IMR-90 (cell line): Measurements from ENCODE around the gene S100A1. TPM values are rescaled to one million over a fixed set of nuclear protein-coding genes. Genes with fewer than 3 reads are reported as not detected.

Source experiments
- ATAC-seq: fragments of 200-7000 bp; cut with Tn5 transposase; 2 replicates; pipeline ENCODE4 v1.9.1; 2020; ENCODE audit warnings: low read depth, mild to moderate bottlenecking, moderate library complexity
- BruUV-seq: library from RNA; stranded (reverse); fragments of 400-500 nt; replicated peaks from 2 replicates; lab custom pipeline; 2021; lab: Mats Ljungman, UMichigan
- CTCF ChIA-PET: fragments of 300-600 bp; formaldehyde crosslinking; extraction: SDS; loops from one replicate; lab custom pipeline; 2021; ENCODE audit warnings: antibody characterized with exemption; lab: Yijun Ruan, JAX
- POLR2A ChIA-PET: fragments of 300-600 bp; sonication (Branson Sonifier 250); formaldehyde crosslinking; loops from one replicate; lab custom pipeline; 2022; ENCODE audit warnings: antibody characterized with exemption; ENCODE audit not compliant: unreplicated experiment; lab: Charles Lee
- DNase-seq: peaks from one replicate; pipeline ENCODE4 v3.0.0; 2013
- H2AFZ ChIP-seq: replicated peaks from 2 replicates; pipeline ENCODE3; 2013; ENCODE audit warnings: low read length, mild to moderate bottlenecking; ENCODE audit not compliant: poor library complexity
- H2AK5ac ChIP-seq: 2 replicates; pipeline ENCODE4 v1.6.1; 2013; ENCODE audit warnings: low read depth, low read length, inconsistent platforms
- H2AK9ac ChIP-seq: replicated peaks from 2 replicates; pipeline ENCODE3; 2013; ENCODE audit warnings: mild to moderate bottlenecking, low read depth, low read length, moderate library complexity; ENCODE audit not compliant: poor library complexity
- H2BK120ac ChIP-seq: 2 replicates; pipeline ENCODE4 v1.6.1; 2013; ENCODE audit warnings: low read depth, low read length, inconsistent platforms
- H2BK15ac ChIP-seq: 3 replicates; pipeline ENCODE4 v1.6.1; 2013; ENCODE audit warnings: low read depth, low read length, inconsistent platforms
- H2BK20ac ChIP-seq: 2 replicates; pipeline ENCODE4 v1.6.1; 2013; ENCODE audit warnings: low read depth, mild to moderate bottlenecking, inconsistent platforms, low read length, moderate library complexity
- H2BK5ac ChIP-seq: 2 replicates; pipeline ENCODE4 v1.6.1; 2013; ENCODE audit warnings: mild to moderate bottlenecking, low read depth, low read length, inconsistent platforms; ENCODE audit not compliant: poor library complexity, severe bottlenecking
- H3K14ac ChIP-seq: replicated peaks from 2 replicates; pipeline ENCODE4 v1.6.1; 2013; ENCODE audit warnings: low read depth, low read length, inconsistent platforms
- H3K18ac ChIP-seq: 2 replicates; pipeline ENCODE4 v1.6.1; 2013; ENCODE audit warnings: low read depth, low read length, control low read depth
- H3K23ac ChIP-seq: 2 replicates; pipeline ENCODE4 v1.6.1; 2013; ENCODE audit warnings: low read depth, low read length, inconsistent platforms
- H3K27ac ChIP-seq: 2 replicates; pipeline ENCODE4 v1.5.1; 2013; ENCODE audit warnings: mild to moderate bottlenecking, control low read depth, low read length; ENCODE audit not compliant: insufficient read depth
- H3K27me3 ChIP-seq: 2 replicates; pipeline ENCODE4 v1.6.1; 2013; ENCODE audit warnings: low read length; ENCODE audit not compliant: control insufficient read depth, insufficient read depth
- H3K36me3 ChIP-seq: 2 replicates; pipeline ENCODE4 v1.6.1; 2013; ENCODE audit warnings: low read length, mixed read lengths; ENCODE audit not compliant: control insufficient read depth, insufficient read depth
- H3K4ac ChIP-seq: 2 replicates; pipeline ENCODE4 v1.6.1; 2013; ENCODE audit warnings: low read depth, low read length, inconsistent platforms
- H3K4me1 ChIP-seq: 2 replicates; pipeline ENCODE4 v1.6.1; 2013; ENCODE audit warnings: low read length, mixed read lengths; ENCODE audit not compliant: control insufficient read depth, insufficient read depth
- H3K4me2 ChIP-seq: 2 replicates; pipeline ENCODE4 v1.6.1; 2013; ENCODE audit warnings: low read depth, mild to moderate bottlenecking, control low read depth, low read length, moderate library complexity
- H3K4me3 ChIP-seq: 2 replicates; pipeline ENCODE4 v1.5.1; 2013; ENCODE audit warnings: low read depth, mild to moderate bottlenecking, control low read depth, low read length, moderate library complexity; ENCODE audit not compliant: insufficient read depth
- H3K56ac ChIP-seq: 2 replicates; pipeline ENCODE4 v1.6.1; 2013; ENCODE audit warnings: low read length, inconsistent platforms; ENCODE audit not compliant: insufficient read depth; ENCODE audit errors: extremely low read depth
- H3K79me1 ChIP-seq, 2 experiments: 2 replicates each; pipeline ENCODE4 v1.6.1; 2013; ENCODE audit warnings: low read length in 2 of 2, inconsistent platforms in 1 of 2, low read depth in 1 of 2
- H3K9ac ChIP-seq: 2 replicates; pipeline ENCODE4 v1.6.1; 2013; ENCODE audit warnings: low read depth, low read length, control low read depth
- H3K9me1 ChIP-seq: 2 replicates; pipeline ENCODE4 v1.6.1; 2013; ENCODE audit warnings: low read length, inconsistent platforms; ENCODE audit not compliant: insufficient read depth
- H3K9me3 ChIP-seq: 2 replicates; pipeline ENCODE4 v1.6.1; 2013; ENCODE audit warnings: low read length; ENCODE audit not compliant: control insufficient read depth, insufficient read depth
- H4K20me1 ChIP-seq: 2 replicates; pipeline ENCODE4 v1.6.1; 2013; ENCODE audit warnings: low read length, inconsistent platforms; ENCODE audit not compliant: insufficient read depth
- H4K5ac ChIP-seq: 2 replicates; pipeline ENCODE4 v1.6.1; 2013; ENCODE audit warnings: mild to moderate bottlenecking, low read depth, low read length, control low read depth
- H4K8ac ChIP-seq, 2 experiments: 2 replicates each; pipeline ENCODE4 v1.6.1; 2013; ENCODE audit warnings: low read depth in 2 of 2, low read length in 2 of 2, control low read depth in 1 of 2, inconsistent platforms in 1 of 2
- H4K91ac ChIP-seq: 2 replicates; pipeline ENCODE4 v1.6.1; 2013; ENCODE audit warnings: low read depth, low read length, inconsistent platforms; ENCODE audit not compliant: insufficient read depth
- BHLHE40 ChIP-seq: fragments of 150-350 bp; IDR thresholded peaks from 2 replicates; pipeline ENCODE4 v1.6.1; 2016; ENCODE audit warnings: mild to moderate bottlenecking, low read depth, low read length
- CEBPB ChIP-seq: IDR thresholded peaks from 2 replicates; pipeline ENCODE4 v1.6.1; 2012; ENCODE audit warnings: low read depth, low read length, improper control_type of control experiment
- CHD1 ChIP-seq: IDR thresholded peaks from 2 replicates; pipeline ENCODE4 v1.6.1; 2012; ENCODE audit warnings: low read depth, low read length, improper control_type of control experiment
- FOS ChIP-seq: fragments of 150-350 bp; IDR thresholded peaks from 2 replicates; pipeline ENCODE4 v1.6.1; 2016; ENCODE audit warnings: low read depth, low read length
- MAFK ChIP-seq: IDR thresholded peaks from 2 replicates; pipeline ENCODE4 v1.6.1; 2012; ENCODE audit warnings: low read depth, low read length, improper control_type of control experiment
- MAZ ChIP-seq: IDR thresholded peaks from 2 replicates; pipeline ENCODE4 v1.6.1; 2012; ENCODE audit warnings: low read depth, mild to moderate bottlenecking, low read length, improper control_type of control experiment, moderate library complexity, borderline replicate concordance
- MXI1 ChIP-seq: IDR thresholded peaks from 2 replicates; pipeline ENCODE4 v1.6.1; 2012; ENCODE audit warnings: low read depth, mild to moderate bottlenecking, low read length, moderate library complexity, borderline replicate concordance
- NFE2L2 ChIP-seq: fragments of 150-350 bp; IDR thresholded peaks from 2 replicates; pipeline ENCODE4 v1.6.1; 2016; ENCODE audit warnings: low read depth, mild to moderate bottlenecking, low read length
- POLR2A ChIP-seq: IDR thresholded peaks from 2 replicates; pipeline ENCODE4 v1.6.1; 2012; ENCODE audit warnings: mild to moderate bottlenecking, low read depth, low read length
- RAD21 ChIP-seq: IDR thresholded peaks from 2 replicates; pipeline ENCODE4 v1.6.1; 2012; ENCODE audit warnings: low read length, improper control_type of control experiment
- RCOR1 ChIP-seq: IDR thresholded peaks from 2 replicates; pipeline ENCODE4 v1.6.1; 2012; ENCODE audit warnings: mild to moderate bottlenecking, low read length, improper control_type of control experiment; ENCODE audit not compliant: insufficient replicate concordance
- RFX5 ChIP-seq: IDR thresholded peaks from 2 replicates; pipeline ENCODE4 v1.8.0; 2012; ENCODE audit warnings: low read depth, mild to moderate bottlenecking, low read length, moderate library complexity
- SMC3 ChIP-seq: fragments of 150-350 bp; IDR thresholded peaks from 2 replicates; pipeline ENCODE4 v1.6.1; 2016; ENCODE audit warnings: low read depth, mild to moderate bottlenecking, antibody characterized with exemption, low read length, moderate library complexity
- WGBS, 2 experiments: methylation state at CpG; one replicate each; pipeline versions ENCODE4 v1.1.5 to v1.1.7; 2013; ENCODE audit warnings: missing lambda C conversion rate in 2 of 2; ENCODE audit not compliant: insufficient read length in 1 of 2; ENCODE audit errors: extremely low coverage in 2 of 2; 5-methylcytosine and 5-hydroxymethylcytosine counted together
- dilution Hi-C: fragments of 300-500 bp; cut with HindIII; formaldehyde crosslinking; loops from one replicate; pipeline ENCODE4 v1.14.3; 2018; ENCODE audit warnings: low sequenced_read_pairs; ENCODE audit not compliant: unreplicated experiment
- in situ Hi-C: fragments of 300-500 bp; cut with MboI; formaldehyde crosslinking; loops from 3 replicates; pipeline ENCODE4 v1.14.3; 2019; ENCODE audit warnings: low sequenced_read_pairs, inconsistent platforms, mixed read lengths
- intact Hi-C: fragments of 100-400 bp; cut with micrococcal nuclease; formaldehyde crosslinking; loops from 2 replicates; pipeline ENCODE4 v1.10.0; 2022
- polyA plus RNA-seq, 3 experiments: library from polyadenylated mRNA; depleted of rRNA; stranded (reverse); fragments of >200 nt; gene quantifications; 2 replicates each; pipeline ENCODE4 v1.2.3, GENCODE V29; 2012; ENCODE audit warnings: low replicate concordance in 1 of 3
- total RNA-seq: library from RNA; depleted of rRNA; stranded (reverse); fragments of >200 nt; gene quantifications from 2 replicates; pipeline ENCODE4 v1.2.3, GENCODE V29; 2012
- TF ChIP-seq, protein P1 (sequence below): conservative IDR thresholded peaks from 2 replicates; pipeline ENCODE4 v1.5.1; 2012; ENCODE audit warnings: mild to moderate bottlenecking, low read depth, low read length, improper control_type of control experiment
- TF ChIP-seq, protein P2 (sequence below): fragments of 150-350 bp; IDR thresholded peaks from 2 replicates; pipeline ENCODE4 v1.6.1; 2016; ENCODE audit warnings: low read depth, mild to moderate bottlenecking, low read length, moderate library complexity, borderline replicate concordance
- TF ChIP-seq, protein P3 (sequence below): fragments of 150-350 bp; IDR thresholded peaks from 2 replicates; pipeline ENCODE4 v1.6.1; 2017; ENCODE audit warnings: mild to moderate bottlenecking, antibody characterized with exemption, low read length, low read depth

Gene S100A1
- total and polyA plus RNA-seq, 2 of the 4 experiments (the other 2 are of a cell fraction): 0.18 to 0.29 TPM

DNA sequence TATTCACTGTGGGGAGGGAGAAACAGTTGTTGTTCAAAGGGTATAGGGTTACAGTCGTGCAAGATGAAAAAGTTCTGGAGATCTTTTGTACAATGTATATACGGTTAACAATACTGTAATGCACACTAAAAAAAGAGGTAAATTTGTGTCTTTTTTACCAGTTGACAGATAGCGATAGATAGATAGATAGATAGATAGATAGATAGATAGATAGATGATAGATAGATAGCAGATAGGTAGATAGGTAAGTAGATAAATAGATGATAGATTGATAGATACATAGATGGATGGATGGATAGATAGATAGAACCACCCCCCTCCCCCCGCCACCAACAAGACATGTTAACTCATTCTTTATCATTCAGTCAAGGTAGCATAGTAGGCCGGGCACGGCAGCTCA lies 25.5 kb upstream of the S100A1 start:
- no peaks in the 10 kb centered on the region for H4K20me1 ChIP-seq
- H3K9me3 ChIP-seq: no peaks in the 10 kb centered on the region
- H3K4me2 ChIP-seq: no peak overlapping the region
- H3K79me1 ChIP-seq: peaks cover 6 to 30% of the 10 kb centered on the region in 2 experiments
- H3K4me1 ChIP-seq: peaks cover 8% of the 10 kb centered on the region
- TF ChIP-seq SMC3 (no peak), CHD1 (no peak), POLR2A (no peak), RAD21 (no peak), MXI1 (no peak), FOS (no peak), MAFK (no peak), BHLHE40 (no peak), RFX5 (no peak), RCOR1 (no peak), NFE2L2 (no peak), MAZ (no peak), CEBPB (no peak)
- TF ChIP-seq, protein P1, sequence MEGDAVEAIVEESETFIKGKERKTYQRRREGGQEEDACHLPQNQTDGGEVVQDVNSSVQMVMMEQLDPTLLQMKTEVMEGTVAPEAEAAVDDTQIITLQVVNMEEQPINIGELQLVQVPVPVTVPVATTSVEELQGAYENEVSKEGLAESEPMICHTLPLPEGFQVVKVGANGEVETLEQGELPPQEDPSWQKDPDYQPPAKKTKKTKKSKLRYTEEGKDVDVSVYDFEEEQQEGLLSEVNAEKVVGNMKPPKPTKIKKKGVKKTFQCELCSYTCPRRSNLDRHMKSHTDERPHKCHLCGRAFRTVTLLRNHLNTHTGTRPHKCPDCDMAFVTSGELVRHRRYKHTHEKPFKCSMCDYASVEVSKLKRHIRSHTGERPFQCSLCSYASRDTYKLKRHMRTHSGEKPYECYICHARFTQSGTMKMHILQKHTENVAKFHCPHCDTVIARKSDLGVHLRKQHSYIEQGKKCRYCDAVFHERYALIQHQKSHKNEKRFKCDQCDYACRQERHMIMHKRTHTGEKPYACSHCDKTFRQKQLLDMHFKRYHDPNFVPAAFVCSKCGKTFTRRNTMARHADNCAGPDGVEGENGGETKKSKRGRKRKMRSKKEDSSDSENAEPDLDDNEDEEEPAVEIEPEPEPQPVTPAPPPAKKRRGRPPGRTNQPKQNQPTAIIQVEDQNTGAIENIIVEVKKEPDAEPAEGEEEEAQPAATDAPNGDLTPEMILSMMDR: no peak
- TF ChIP-seq, protein P2, sequence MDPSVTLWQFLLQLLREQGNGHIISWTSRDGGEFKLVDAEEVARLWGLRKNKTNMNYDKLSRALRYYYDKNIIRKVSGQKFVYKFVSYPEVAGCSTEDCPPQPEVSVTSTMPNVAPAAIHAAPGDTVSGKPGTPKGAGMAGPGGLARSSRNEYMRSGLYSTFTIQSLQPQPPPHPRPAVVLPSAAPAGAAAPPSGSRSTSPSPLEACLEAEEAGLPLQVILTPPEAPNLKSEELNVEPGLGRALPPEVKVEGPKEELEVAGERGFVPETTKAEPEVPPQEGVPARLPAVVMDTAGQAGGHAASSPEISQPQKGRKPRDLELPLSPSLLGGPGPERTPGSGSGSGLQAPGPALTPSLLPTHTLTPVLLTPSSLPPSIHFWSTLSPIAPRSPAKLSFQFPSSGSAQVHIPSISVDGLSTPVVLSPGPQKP: no peak
- TF ChIP-seq, protein P3, sequence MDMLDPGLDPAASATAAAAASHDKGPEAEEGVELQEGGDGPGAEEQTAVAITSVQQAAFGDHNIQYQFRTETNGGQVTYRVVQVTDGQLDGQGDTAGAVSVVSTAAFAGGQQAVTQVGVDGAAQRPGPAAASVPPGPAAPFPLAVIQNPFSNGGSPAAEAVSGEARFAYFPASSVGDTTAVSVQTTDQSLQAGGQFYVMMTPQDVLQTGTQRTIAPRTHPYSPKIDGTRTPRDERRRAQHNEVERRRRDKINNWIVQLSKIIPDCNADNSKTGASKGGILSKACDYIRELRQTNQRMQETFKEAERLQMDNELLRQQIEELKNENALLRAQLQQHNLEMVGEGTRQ: no peak
- no peaks in the 10 kb centered on the region; the same call in 1 of the 2 replicates for H3K9me1 ChIP-seq
- no peak overlapping the region for H3K27ac ChIP-seq
- H3K27me3 ChIP-seq: no peaks in the 10 kb centered on the region
- BruUV-seq: no TSS peak
- H2BK15ac ChIP-seq: no peak overlapping the region
- no peak overlapping the region for H2AFZ ChIP-seq
- no peak overlapping the region for H3K56ac ChIP-seq
- H3K36me3 ChIP-seq: peaks cover 19% of the 10 kb centered on the region
- H4K5ac ChIP-seq: no peak overlapping the region
- H3K4ac ChIP-seq: no peak overlapping the region
- H2AK9ac ChIP-seq: no peak overlapping the region
- H2AK5ac ChIP-seq: no peak overlapping the region
- no peak overlapping the region for H4K91ac ChIP-seq
- no peak overlapping the region for H3K9ac ChIP-seq
- ChIA-PET CTCF (no interaction called here), POLR2A (no interaction called here)
- no peak overlapping the region for H2BK5ac ChIP-seq
- intact Hi-C loops: no loop called here
- DNase-seq: no peak
- H4K8ac ChIP-seq: no peak overlapping the region
- no peak overlapping the region for H3K18ac ChIP-seq
- H3K4me3 ChIP-seq: no peak overlapping the region
- H2BK120ac ChIP-seq: no peak overlapping the region
- H3K14ac ChIP-seq: no peak overlapping the region
- no peak for ATAC-seq
- in situ Hi-C loops: no loop called here
- no peak overlapping the region for H2BK20ac ChIP-seq
- WGBS, 2 experiments: no CpG with 5 or more reads among the region's 6 CpGs
- dilution Hi-C loops: no loop called here
- no peak overlapping the region for H3K23ac ChIP-seq
